GM21528 (cell line): Measurements from ENCODE around the gene CPAMD8.
"Not testable (repeated sequence)": the region's sequence is repeated elsewhere in the genome, so short reads cannot be mapped to it uniquely, and the experiment has no call there.

Experiments
- ATAC-seq: cut with Tn5 transposase; IDR thresholded peaks from one replicate; pipeline ENCODE4 v1.9.1; 2021; ENCODE audit warnings: mild to moderate bottlenecking, moderate library complexity; ENCODE audit not compliant: unreplicated experiment, low FRiP score

CPAMD8 gene

DNA sequence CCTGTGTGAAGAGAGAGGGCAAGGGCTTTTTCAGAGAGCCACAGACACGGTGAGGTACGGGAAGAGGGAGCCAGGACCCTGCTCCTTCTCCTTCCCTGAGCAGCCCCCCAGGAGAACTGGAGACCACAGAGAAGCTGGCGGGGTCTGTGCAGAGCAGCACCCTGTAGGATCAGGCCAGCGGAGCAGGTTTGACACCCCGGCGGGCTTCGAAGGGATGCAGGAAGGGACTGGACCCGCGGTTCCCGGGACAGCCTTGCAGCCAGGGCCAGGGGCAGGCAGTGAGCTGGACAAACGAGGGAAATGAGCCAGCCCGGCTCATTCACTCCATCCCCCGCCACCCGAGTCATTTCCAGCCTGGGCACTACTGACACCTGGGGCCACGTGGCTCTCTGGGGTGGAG, 22.2 kb downstream of the CPAMD8 start:
- ATAC-seq, result no peak

DNA sequence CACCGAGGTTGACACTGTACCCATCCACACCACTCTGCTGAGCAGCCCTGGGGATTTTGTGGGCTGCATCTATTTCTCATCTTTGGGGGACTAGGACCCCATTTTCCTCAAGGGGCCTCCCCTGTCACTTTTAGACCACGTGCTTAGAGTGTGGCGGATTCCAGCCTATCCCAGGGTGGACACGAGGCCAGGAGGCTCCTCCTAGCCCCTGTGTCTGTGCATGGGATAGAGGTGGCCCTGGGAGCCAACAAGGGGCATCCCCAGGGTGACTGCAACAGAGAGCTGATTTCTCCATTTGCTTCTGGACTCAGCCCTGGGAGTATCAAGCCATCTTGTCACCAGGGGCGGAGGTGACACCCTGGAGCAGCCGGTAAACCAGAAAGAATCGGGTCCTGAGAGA, 24.2 kb downstream of the CPAMD8 start:
- no peak for ATAC-seq

DNA sequence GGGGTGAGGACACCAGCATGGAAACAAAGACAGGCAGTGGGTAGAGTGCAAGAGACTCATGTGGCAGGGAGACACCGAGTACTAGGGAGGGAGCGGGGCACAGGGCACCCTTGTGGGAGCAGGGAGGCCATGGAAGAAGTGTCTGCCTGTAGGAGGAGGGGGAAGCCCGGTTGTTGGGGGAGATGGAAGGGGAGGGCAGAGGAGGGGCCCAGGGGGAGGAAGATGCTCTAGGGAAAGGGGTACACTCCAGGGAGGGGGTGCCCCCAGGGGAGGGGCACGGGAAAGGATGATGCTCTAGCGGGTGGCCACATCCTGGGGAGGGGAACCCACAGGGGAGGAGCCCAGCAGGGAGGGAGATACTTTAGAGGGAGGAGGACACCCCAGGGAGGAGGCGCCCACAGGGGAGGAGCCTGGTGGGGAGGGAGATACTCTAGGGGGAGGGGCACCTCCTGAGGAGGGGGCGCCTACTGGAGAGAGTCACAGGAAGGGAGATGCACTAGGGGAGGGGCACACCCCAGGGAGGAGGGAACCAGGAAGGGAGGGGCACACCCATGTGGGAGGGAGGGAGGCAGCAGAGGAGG, 24.9 kb downstream of the CPAMD8 start:
- no peak for ATAC-seq

DNA sequence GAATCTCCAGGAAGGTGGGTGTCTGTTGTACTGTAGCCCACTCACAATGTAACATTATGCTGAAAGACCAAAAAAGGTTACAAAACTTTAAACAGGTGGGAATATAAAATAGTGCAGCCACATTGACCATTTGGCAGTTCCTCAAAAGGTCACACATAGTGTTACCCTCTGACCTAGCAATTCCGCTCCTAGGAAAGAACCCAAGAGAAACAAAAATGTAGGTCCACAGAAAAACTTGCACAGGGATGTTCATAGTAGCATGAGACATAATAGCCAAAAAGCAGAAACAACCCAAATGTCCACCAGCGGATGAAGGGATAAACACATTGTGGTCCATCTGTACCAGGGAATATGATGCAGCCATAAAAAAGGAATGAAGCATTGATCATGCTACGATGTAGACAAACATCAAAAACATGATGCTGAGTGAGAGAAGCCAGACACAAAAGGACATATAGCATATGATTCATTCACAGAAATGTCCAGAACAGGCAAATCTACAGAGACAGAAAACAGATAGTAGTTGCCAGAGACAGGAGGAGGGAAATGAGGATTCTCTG, 27.9 kb downstream of the CPAMD8 start:
- ATAC-seq, result no peak

DNA sequence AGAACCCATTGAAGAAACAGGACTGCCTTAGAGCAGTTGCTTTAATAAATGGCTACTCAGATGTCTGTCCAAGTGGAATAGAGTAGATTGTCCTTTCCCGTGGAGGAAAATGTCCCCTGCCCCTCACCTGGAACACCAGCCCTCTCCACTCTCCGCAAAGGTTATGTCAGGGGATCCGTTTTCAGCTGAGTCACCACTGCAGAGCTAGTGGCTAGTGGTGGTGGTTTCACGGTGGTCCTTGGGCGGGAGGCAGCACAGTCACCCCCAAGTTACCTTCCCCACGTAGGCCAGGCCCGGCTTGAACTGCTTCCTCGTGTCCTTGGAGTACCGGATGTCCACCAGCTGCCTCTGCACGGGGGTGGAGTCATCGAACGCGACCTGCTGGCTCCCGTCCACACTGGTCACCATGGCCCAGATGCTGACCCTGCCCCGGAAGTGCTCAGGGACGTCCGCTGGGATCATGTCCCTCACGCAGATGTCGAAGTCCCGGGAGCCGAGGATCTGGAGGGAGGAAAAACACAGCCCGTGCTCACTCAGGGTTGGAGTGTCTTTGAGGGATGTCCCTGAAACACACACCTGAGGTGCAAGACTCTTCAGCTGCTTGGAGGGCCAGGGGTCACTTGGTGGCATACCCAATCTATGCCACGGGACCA, 29.6 kb downstream of the CPAMD8 start:
- not testable (repeated sequence) for ATAC-seq

DNA sequence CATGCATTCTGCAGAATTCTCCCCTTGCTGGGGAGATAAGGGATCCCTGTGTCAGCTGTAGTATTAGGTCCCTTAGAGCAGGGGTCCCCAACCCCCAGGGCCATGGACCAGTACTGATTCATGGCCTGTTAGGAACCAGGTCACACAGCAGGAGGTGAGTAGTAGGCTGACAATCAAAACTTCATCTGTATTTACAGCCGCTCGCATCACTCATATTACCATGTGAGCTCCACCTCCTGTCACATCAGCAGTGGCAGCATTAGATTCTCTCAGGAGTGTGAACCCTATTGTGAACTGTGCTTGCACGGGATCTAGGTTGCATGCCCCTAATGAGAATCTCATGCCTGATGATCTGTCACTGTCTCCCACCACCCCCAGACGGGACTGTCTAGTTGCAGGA, 37.9 kb downstream of the CPAMD8 start:
- no peak for ATAC-seq

DNA sequence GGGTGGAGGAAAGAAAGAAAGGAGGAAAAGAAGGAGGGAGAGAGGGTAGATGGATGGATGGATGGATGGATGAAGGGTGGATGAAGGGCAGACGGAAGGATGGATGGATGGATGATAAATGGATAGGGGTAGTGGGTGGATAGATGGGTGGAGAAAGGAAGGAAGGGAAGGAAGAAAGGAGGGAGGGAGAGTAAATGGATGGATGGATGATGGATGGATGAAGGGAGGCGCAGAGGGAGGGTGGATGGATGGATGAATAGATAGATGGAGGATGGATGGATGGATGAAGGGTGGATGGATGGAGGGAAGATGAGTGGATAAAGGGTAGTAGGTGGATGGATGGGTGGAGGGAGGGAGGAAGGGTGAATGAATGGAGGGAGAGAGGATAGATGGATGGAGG, 41.2 kb downstream of the CPAMD8 start:
- no peak for ATAC-seq

DNA sequence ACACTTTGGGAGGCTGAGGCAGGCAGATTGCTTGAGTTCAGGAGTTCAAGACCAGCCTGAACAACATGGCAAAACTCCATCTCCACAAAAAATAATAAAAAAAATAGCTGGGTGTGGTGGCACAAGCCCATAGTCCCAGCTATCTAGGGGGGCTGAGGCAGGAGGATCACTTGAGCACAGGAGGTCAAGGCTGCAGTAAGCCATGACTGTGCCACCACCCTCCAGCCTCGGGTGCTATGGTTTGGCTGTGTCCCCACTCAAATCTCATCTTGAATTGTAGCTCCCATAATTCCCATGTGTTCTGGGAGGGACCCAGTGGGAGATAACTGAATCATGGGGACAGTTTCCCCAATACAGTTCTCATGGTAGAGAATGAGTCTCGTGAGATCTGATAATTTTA, 44.0 kb downstream of the CPAMD8 start:
- not testable (repeated sequence) for ATAC-seq

DNA sequence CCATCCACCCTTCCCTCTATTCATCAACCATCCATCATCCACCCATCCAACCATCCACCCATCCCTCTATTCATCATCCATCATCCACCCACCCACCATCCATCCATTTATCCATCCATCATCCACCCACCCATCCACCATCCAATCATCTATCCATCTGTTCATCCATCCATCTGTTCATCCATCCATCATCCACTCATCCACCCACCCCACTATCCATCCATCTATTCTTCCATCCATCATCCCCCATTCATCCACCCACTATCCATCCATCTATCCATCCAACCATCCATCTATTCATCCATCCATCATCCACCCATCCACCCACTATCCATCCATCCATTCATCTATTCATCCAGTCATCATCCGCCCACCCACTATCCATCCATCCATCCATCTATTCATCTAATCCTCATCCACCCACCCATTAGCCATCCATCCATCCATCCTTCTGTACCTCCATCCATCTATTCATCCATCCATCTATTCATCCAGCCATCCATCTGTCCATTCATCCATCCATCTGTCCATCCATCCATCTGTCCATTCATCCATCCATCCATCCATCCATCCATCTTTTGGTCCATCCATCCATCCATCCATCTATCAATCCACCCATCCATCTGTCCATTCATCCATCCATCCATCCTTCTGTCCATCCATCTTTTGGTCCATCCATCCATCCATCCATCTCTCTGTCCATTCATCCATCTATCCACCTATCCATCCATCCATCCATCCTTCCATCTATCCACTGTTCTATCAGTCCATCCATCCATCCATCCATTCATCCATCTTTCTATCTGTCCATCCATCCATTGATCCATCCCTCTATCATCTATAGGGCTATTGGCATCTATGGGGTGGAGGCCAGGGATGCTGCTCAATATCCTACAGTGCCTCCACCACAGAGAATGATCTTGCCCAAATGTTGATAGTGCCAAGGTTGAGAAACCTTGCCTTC, 47.5 kb downstream of the CPAMD8 start:
- ATAC-seq, result no peak

DNA sequence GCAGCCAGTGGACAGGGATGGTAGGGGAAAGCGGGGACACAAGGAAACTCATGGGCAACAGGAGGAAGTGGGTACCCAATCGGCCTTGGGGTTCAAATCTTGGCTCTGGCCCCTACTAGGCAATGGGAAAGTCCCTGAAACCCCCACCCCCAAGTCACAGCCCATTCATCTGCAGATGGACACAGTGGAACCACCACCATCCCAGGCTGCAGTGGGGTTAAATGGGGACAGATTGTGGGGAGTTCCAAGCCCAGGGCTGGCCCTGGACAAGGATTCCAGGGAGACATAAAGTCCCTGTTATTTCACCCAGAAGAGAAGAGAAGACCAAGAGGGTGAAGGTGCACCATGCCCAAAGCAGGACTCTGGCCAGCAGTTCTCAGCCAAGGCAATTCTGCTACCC, 48.5 kb downstream of the CPAMD8 start:
- no peak for ATAC-seq

DNA sequence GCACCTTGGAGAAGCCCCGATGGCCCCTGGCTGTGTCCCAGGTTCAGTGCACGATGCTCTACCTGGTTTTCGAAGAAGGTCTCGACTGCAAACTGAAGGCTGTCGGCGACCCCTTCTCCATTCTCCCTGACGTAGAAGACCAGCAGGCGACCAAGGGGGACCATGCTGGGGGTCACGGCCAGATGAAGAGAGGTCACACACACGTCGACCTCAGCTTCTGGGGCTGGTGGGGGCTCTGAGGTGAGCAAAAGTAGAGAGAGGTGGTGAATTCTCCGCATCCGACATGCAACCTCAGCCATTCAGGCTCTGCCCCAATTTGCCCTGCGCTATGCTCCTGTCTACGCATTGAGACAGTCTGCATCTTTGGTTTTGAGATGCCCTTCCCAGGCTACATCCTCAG, 49.3 kb downstream of the CPAMD8 start:
- ATAC-seq, result no peak

DNA sequence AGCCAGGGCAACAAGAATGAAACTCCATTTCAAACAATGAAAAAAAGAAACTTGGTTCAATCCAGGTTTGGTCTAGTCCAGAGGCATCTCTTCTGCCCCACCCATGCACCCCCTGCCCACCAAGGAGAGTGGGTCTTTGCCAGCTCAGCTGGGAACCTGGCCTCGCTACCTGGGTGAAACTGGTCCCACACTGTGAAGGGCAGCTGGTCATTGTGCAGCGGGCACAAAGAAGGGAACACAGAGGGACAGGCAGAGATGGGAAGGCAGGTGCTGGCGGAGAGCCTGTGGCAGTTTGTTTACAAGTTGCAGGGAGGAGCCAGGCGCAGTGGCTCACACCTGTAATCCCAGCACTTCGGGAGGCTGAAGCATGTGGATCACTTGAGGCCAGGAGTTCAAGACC, 50.2 kb downstream of the CPAMD8 start:
- ATAC-seq, result no peak

DNA sequence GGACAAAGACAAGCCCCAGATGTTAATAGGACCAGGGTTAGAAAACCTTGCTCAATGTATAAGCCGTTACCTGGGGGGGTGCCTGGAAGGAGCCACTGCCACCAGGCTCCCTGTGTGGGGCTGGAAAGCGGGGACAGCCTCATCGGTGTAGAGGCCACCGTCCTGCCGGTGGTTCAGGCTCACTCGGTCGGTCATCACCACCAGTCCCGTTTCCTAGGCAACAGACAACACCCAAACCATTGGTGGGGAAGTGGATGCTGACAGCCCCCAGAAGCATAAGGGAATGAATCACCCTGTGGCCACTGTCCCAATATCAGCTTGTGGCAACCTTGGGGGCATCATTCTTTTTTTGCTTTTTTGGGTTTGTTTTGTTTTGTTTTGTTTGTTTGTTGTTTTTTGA, 55.8 kb downstream of the CPAMD8 start:
- no peak for ATAC-seq

DNA sequence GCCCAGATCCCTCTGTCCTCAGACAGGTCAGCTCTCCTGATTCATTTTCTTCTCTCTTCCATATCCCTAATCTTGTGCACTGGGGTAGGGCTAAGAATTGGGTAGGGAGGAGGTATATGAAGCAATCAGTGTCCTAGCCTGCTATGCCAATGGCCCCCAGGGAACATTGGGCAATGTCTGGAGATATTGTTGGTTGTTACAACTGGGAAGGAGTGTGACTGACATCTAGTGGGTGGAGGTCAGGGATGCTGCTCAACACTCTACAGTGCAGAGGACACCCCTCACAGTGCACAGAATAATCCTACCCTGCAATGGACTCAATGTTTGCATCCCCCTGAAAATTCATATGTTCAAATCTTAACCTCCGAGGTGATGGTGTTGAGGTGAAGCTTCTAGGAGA, 57.5 kb downstream of the CPAMD8 start:
- ATAC-seq, result no peak

DNA sequence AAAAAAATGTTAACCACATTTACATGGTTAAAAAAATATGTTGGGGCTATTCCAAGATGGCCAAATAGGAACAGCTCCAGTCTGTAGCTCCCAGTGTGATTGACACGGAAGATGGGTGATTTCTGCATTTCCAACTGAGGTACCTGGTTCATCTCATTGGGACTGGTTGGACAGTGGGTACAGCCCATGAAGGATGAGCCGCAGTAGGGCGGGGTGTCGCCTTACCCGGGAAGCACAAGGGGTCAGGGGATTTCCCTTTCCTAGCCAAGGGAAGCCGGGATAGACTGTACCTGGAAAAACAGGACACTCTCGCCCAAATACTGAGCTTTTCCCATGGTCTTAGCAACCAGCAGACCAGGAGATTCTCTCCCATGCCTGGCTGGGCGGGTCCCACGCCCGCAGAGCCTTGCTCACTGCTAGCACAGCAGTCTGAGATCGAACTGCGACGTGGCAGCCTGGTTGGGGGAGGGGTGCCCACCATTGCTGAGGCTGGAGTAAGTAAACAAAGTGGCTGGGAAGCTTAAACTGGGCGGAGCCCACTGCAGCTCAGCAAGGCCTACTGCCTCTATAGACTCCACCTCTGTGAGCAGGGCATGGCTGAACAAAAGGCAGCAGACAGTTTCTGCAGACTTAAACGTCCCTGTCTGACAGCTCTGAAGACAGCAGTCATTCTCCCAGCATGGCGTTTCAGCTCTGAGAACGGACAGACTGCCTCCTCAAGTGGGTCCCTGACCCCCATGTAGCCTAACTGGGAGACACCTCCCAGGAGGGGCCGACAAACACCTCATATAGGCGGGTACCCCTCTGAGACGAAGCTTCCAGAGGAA, 65.4 kb downstream of the CPAMD8 start:
- not testable (repeated sequence) for ATAC-seq

DNA sequence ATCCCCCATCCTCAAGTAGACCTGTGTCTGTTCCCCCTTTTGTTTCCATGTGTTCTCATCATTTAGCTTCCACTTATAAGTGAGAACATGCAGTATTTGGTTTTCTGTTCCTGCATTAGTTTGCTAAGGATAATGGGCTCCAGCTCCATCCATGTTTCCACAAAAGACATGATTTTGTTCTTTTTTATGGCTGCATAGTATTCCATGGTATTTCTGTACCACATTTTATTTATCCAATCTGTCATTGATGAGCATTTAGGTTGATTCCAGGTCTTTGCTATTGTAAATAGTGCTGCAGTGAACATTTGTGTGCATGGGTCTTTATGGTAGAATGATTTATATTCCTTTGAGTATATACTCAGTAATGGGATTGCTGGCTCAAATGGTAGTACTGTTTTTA, 68.3 kb downstream of the CPAMD8 start:
- ATAC-seq, result not testable (repeated sequence)

DNA sequence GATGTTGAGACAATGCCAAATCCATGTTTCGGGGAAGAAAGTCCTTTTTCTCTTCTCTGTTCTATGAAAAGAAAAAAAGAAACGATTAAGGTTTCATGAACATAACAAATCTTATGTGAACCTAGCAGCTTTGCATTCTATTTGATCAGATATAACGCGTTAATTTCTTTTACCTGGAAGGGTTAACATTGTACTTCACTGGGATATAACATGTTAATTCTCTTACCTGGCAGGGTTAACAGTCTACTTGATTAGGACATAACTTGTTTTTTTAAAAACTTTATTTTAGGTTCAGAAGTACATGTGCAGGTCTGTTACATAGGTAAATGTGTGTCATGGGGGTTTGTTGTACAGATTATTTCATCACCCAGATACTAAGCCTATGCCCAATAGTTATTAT, 68.8 kb downstream of the CPAMD8 start:
- ATAC-seq, result no peak

DNA sequence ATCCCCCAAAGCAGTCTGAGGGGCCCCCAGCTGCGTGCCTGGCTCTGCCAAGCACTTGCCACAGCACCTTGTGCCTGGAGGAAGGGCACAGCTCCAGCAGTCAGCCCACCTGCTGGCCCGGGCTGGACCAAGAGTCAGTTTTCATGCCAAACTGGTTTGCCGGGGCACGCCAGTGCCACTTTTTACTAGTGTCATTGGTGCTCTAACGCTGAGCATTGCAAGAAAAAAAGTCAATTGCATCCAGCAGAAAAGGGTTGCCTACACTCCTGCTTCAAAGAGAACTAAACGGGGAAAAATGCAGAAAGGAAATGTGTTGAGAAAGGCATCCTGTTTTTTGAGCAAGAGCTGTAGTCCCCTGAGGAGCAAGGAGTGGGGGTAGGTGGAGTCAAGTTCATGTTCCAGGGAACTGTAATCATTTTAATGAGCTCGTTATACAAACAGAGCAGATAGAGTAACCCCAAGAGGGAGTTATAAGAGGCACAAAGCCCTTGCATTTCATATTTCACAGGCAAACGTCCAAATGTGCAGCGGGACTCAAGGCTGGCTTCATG, 69.4 kb downstream of the CPAMD8 start:
- no peak for ATAC-seq

DNA sequence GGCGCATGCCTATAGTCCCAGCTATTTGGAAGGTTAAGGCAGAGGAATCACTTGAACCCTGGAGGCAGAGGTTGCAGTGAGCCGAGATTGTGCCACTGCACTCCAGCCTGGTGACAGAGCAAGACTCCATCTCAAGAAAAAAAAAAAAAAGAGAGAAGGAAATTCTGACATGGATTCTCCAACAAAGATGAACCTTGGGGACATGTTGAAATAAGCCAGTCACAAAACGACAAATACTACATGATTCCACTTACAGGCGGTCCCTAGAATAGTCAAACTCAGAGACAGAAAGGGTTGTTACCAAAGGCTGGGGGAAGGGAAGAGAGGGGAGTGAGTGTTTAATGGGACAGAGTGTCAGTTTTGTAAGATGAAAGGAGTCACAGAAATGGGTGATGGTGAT, 71.4 kb downstream of the CPAMD8 start:
- no peak for ATAC-seq

DNA sequence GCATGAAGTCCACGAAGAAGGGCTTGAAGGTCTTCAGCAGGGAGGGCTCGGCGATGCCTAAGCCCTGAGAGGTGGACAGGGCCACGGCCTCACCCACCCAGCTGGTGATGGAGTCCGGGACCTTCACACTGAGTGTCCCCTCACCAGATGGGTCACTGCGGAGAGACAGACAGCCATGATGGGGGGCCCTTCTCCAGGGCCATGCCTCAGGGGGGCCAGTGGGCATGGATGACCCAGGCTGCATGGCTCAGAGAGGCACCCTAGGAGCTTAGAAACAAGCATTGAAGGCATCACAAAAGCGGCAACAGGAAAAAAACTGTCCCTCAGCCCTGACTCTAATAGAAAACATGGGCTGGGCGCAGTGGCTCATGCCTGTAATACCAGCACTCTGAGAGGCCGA, 74.6 kb downstream of the CPAMD8 start:
- ATAC-seq, result no peak
